Transverse colon (tissue), 4 donors: ENCODE data around the gene TTLL5.

Experiments
- POLR2A ChIP-seq: fragments of 450-650 bp; IDR thresholded peaks from one replicate; pipeline ENCODE4 v1.6.1; 2016; ENCODE audit warnings: antibody characterized with exemption, mild to moderate bottlenecking, moderate library complexity
- POLR2AphosphoS5 ChIP-seq, 3 donors: sonication (generic); formaldehyde crosslinking; IDR thresholded peaks; one replicate each; pipeline ENCODE4 v1.6.1; 2016; ENCODE audit warnings: antibody characterized with exemption in 3 of 3
- TF ChIP-seq, protein P1 (sequence below), 5 experiments: fragments of 200-600 bp in 3 of 5; fragments of 450-650 bp in 2 of 5; sonication (generic) in 3 of 5; IDR thresholded peaks; 1 replicate in 2 of 5; 2 replicates in 3 of 5; pipeline ENCODE4 v1.5.1; 2016 to 2017; ENCODE audit warnings: antibody characterized with exemption in 5 of 5, inconsistent platforms in 3 of 5, mild to moderate bottlenecking in 2 of 5, moderate library complexity in 1 of 5

DNA sequence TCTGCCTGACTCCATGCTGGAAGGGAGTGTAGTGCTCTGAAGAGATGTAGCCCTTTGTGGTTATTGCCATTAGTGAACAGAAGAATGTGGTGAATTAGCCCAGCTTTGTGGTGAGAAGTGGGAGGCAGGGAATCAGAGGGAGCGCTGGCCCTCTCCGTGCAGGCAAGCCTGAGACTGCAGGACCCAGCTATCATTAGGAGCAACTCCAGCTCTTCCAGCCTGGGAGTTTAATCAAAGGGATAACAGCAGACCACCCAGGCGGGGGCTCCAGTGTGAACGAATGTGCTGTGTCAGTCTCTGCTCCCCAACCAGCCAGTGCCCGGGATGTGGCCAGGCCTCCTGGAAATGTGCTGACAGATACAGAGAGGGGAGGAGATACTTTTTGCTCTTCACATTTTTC lies 142.7 kb downstream of the TTLL5 start:
- TF ChIP-seq, protein P1, sequence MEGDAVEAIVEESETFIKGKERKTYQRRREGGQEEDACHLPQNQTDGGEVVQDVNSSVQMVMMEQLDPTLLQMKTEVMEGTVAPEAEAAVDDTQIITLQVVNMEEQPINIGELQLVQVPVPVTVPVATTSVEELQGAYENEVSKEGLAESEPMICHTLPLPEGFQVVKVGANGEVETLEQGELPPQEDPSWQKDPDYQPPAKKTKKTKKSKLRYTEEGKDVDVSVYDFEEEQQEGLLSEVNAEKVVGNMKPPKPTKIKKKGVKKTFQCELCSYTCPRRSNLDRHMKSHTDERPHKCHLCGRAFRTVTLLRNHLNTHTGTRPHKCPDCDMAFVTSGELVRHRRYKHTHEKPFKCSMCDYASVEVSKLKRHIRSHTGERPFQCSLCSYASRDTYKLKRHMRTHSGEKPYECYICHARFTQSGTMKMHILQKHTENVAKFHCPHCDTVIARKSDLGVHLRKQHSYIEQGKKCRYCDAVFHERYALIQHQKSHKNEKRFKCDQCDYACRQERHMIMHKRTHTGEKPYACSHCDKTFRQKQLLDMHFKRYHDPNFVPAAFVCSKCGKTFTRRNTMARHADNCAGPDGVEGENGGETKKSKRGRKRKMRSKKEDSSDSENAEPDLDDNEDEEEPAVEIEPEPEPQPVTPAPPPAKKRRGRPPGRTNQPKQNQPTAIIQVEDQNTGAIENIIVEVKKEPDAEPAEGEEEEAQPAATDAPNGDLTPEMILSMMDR (IDR thresholded peaks at IDR 0.05): no peak
- TF ChIP-seq POLR2A (no peak), POLR2AphosphoS5 (IDR thresholded peaks at IDR 0.05) (no peak)
